DOHH2 (cell line): ENCODE results near the gene CNGB1.

ENCODE experiments used
- H3F3A ChIP-seq: fragments of 200-600 bp; sonication (generic), shearing (Covaris generic); 2 replicates; pipeline ENCODE4 v1.6.0; 2016; ENCODE audit warnings: antibody characterized with exemption, mild to moderate bottlenecking; ENCODE audit not compliant: control insufficient read depth, insufficient read depth
- H3K27ac ChIP-seq: fragments of 200-600 bp; sonication (generic); 2 replicates; pipeline ENCODE4 v1.5.1; 2014; ENCODE audit warnings: low read depth, mild to moderate bottlenecking, low read length, moderate library complexity
- H3K27me3 ChIP-seq: fragments of 200-600 bp; sonication (generic); 2 replicates; pipeline ENCODE4 v1.6.1; 2014; ENCODE audit warnings: mild to moderate bottlenecking, low read length, mixed read lengths; ENCODE audit not compliant: control insufficient read depth
- H3K36me3 ChIP-seq: fragments of 200-600 bp; sonication (generic); 2 replicates; pipeline ENCODE4 v1.6.1; 2014; ENCODE audit warnings: mild to moderate bottlenecking, low read length, moderate library complexity, mixed read lengths; ENCODE audit not compliant: control insufficient read depth
- H3K4me1 ChIP-seq: fragments of 200-600 bp; sonication (generic); 2 replicates; pipeline ENCODE4 v1.6.1; 2014; ENCODE audit warnings: mild to moderate bottlenecking, low read length, mixed read lengths; ENCODE audit not compliant: control insufficient read depth
- H3K4me2 ChIP-seq: fragments of 200-600 bp; sonication (generic); 2 replicates; pipeline ENCODE4 v1.6.0; 2014; ENCODE audit warnings: mild to moderate bottlenecking, low read length, moderate library complexity
- H3K4me3 ChIP-seq: fragments of 200-600 bp; sonication (generic); 2 replicates; pipeline ENCODE4 v1.5.1; 2014; ENCODE audit warnings: mild to moderate bottlenecking, low read length, mixed read lengths
- H3K79me2 ChIP-seq: fragments of 200-600 bp; sonication (generic); 2 replicates; pipeline ENCODE4 v1.6.1; 2014; ENCODE audit warnings: mild to moderate bottlenecking, low read length, mixed read lengths; ENCODE audit not compliant: control insufficient read depth
- H3K9me2 ChIP-seq: fragments of 200-600 bp; sonication (generic); replicated peaks from 2 replicates; pipeline ENCODE4 v1.6.1; 2014; ENCODE audit warnings: mild to moderate bottlenecking, low read length, mixed read lengths; ENCODE audit not compliant: control insufficient read depth
- H3K9me3 ChIP-seq: fragments of 200-600 bp; sonication (generic); 2 replicates; pipeline ENCODE4 v1.6.1; 2014; ENCODE audit warnings: antibody characterized with exemption, low read length, mixed read lengths; ENCODE audit not compliant: control insufficient read depth, insufficient read depth
- H4K20me1 ChIP-seq: fragments of 200-600 bp; sonication (generic); 2 replicates; pipeline ENCODE4 v1.6.0; 2014; ENCODE audit warnings: low read depth, mild to moderate bottlenecking, antibody characterized with exemption, low read length, moderate library complexity; ENCODE audit not compliant: control insufficient read depth, insufficient read depth
- CTCF ChIP-seq: fragments of 200-600 bp; sonication (generic); IDR thresholded peaks from one replicate; pipeline ENCODE4 v1.5.1; 2014; ENCODE audit warnings: antibody characterized with exemption, mild to moderate bottlenecking, low read depth, low read length; ENCODE audit not compliant: poor library complexity, severe bottlenecking
- EZH2phosphoT487 ChIP-seq: fragments of 200-600 bp; sonication (generic); IDR thresholded peaks from 2 replicates; pipeline ENCODE4 v1.6.1; 2017; ENCODE audit warnings: borderline replicate concordance, mild to moderate bottlenecking, antibody characterized with exemption, low read length, moderate library complexity, mixed read lengths

The CNGB1 gene

GRCh38 chr16:57900796-57901479, 70.0 kb downstream of the CNGB1 start:
- Histone ChIP-seq H3K27ac (no peak overlapping the region), H3K4me3 (no peak overlapping the region), H3K36me3 (no peaks in the 10 kb centered on the region), H3K27me3 (peaks cover 5% of the 10 kb centered on the region), H4K20me1 (no peaks in the 10 kb centered on the region), H3K9me3 (no peaks in the 10 kb centered on the region), H3K9me2 (no peaks in the 10 kb centered on the region), H3K79me2 (no peaks in the 10 kb centered on the region), H3F3A (no peaks in the 10 kb centered on the region), H3K4me1 (no peaks in the 10 kb centered on the region), H3K4me2 (no peak overlapping the region)
- TF ChIP-seq CTCF (no peak), EZH2phosphoT487 (no peak)

GRCh38 chr16:57899771-57900661, 70.9 kb downstream of the CNGB1 start:
- no peaks in the 10 kb centered on the region for H3K9me2 ChIP-seq
- no peaks in the 10 kb centered on the region for H4K20me1 ChIP-seq
- H3K79me2 ChIP-seq = no peaks in the 10 kb centered on the region
- no peaks in the 10 kb centered on the region; the same call in 1 of the 2 replicates for H3K27me3 ChIP-seq
- no peaks in the 10 kb centered on the region for H3K9me3 ChIP-seq
- H3K27ac ChIP-seq = no peak overlapping the region
- TF ChIP-seq EZH2phosphoT487 (no peak), CTCF (peak; percentile 94)
- H3K4me2 ChIP-seq = no peak overlapping the region
- no peak overlapping the region for H3K4me3 ChIP-seq
- H3F3A ChIP-seq = no peaks in the 10 kb centered on the region
- no peaks in the 10 kb centered on the region for H3K36me3 ChIP-seq
- H3K4me1 ChIP-seq = no peaks in the 10 kb centered on the region

GRCh38 chr16:57898961-57899360, 72.0 kb downstream of the CNGB1 start:
- Histone ChIP-seq H3K4me1 (peaks cover 1% of the 10 kb centered on the region), H3K79me2 (no peaks in the 10 kb centered on the region), H4K20me1 (no peaks in the 10 kb centered on the region), H3K36me3 (no peaks in the 10 kb centered on the region), H3K4me3 (no peak overlapping the region), H3K27me3 (peaks cover 1% of the 10 kb centered on the region), H3K27ac (no peak overlapping the region), H3F3A (no peaks in the 10 kb centered on the region), H3K9me3 (no peaks in the 10 kb centered on the region), H3K9me2 (no peaks in the 10 kb centered on the region), H3K4me2 (no peak overlapping the region)
- TF ChIP-seq CTCF (no peak), EZH2phosphoT487 (no peak)
